CD4-positive, alpha-beta T cell treated with Interleukin-2 at 100 ng/mL for 4 hours (primary cell): ENCODE data around the gene MYCT1.
"Not testable (repeated sequence)": the region's sequence is repeated elsewhere in the genome, so short reads cannot be mapped to it uniquely, and the experiment has no call there.

ENCODE experiments used
- DNase-seq: peaks from one replicate; pipeline ENCODE4 v3.0.0-alpha.2; 2020; ENCODE audit warnings: low spot score

The MYCT1 gene, protein sequence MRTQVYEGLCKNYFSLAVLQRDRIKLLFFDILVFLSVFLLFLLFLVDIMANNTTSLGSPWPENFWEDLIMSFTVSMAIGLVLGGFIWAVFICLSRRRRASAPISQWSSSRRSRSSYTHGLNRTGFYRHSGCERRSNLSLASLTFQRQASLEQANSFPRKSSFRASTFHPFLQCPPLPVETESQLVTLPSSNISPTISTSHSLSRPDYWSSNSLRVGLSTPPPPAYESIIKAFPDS

DNA sequence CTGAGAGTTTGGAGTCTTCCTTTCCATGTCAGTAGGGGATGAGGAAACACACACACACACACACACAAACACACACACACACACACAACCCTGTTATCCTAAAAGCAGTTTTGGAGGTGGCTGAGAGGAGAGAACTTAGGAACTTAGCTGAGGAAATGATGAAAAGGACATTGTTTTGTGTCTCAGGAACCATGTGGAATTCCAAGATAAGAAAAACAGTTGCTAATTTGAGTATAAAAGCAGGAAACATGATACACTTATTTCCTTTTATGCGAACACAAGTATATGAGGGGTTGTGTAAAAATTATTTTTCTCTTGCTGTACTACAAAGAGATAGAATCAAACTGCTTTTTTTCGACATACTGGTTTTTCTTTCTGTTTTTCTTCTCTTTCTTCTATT, at the start of gene MYCT1:
MYCT1 (plus strand) TSS at position 264 of the 400 bp plus-strand sequence; CDS start at position 270, 6 bp downstream.
- no peak for DNase-seq

DNA sequence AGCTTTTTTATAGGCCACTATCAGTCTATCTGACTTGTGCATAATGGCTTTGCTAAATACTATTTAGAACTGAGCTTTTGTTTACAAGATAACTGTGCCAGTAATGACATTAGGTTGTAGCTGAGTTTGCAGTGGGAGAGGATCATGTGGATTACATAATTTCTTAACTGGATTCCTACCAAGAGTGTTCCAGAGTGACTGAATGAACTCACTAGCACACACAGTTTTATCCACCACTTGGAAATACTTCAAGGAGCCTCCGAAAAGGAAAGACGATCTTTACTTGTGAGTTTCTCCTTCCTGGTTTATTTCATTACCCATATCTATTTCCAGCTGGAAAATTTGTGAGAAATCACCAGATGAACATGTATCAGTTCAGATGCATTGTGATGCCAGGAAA, 49.6 kb upstream of the MYCT1 start:
- no peak for DNase-seq

DNA sequence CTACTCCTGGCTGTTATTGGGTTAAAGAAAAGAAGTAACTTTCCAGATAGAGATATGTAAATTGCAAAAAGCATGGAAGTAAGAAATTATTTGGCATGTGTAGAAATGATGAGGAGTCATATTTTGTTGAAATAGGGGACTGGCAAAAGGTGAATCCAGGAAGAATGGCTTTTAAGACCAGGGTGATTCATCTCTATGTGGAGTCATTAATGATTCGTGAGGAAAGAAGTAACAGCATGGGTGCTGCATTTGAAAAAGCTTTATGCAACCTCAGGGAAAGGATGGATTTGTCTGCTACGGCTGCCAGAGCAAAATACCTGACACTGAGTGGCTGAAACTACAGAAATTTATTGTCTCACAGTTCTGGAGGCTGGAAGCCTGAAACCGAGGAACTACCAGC, 45.7 kb upstream of the MYCT1 start:
- no peak for DNase-seq

DNA sequence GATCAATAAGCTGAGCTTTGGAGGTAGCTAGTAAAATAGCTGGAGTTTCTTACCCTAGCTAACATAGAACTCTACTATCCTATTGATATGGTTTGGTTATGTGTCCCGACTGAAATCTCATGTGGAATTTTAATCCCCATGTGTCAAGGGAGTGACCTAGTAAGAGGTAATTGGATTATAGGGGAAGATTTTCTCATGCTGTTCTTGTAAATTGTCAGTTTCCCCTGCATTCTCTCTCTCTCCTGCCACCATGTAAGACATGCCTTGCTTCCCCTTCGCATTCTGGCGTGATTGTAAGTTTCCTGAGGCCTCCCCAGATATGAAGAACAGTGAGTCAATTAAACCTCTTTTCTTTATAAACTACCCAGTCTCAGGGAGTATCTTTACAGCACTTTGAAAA, 35.9 kb upstream of the MYCT1 start:
- no peak for DNase-seq

DNA sequence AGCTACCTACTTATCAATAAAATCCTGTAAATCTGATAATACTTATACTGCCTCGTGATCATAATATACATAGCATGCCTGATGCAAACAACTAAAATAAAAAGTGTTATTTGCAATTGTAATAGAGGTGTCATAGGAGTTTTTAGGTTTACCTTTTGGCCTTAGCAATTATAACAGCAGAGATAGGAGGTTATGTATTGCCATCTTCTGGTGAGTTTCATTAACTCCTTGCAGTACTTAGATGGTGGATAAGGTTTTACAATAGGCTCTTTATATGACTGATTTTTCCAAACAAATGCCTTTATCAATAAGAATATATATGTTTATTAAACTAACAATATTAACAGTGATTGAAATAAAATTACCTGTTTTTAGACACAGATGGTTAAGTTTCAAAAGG, 27.8 kb upstream of the MYCT1 start:
- DNase-seq: no peak

DNA sequence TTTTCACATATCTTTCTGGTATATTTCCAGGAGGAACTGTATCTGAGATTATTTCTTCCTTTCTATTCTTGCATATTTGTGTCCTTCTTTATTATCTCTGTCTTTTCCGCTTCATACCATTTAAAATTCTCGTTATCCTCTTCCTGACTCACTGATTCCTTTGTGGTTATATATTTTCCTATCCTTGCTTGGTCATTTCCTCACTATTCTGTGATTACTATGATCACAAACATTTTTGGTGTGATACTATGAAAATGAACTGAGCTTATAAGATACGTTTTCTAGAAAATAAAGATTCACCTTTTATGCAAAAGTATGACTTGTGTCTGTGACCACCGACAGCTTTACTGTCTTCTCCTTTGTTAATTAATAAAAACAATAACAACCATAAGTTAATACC, 26.5 kb upstream of the MYCT1 start:
- no peak for DNase-seq

DNA sequence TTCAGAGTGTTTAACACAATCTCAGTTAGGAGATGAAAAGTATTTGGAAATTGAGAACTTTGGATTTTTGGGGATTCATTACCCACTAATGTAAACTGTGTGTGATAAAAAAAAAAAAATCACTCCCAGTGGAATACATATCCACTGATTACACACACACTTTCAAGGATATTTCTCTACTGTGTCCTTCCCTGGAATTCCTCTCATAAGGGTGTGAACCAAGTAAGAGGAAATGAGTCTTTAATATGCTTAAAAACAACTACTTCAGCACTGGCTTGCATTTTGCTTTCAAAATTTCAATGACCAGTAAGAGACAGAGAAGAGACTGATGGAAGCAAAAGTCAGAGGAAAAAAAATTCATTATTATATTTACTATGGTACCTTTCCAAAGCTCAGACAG, 24.5 kb upstream of the MYCT1 start:
- DNase-seq: no peak

DNA sequence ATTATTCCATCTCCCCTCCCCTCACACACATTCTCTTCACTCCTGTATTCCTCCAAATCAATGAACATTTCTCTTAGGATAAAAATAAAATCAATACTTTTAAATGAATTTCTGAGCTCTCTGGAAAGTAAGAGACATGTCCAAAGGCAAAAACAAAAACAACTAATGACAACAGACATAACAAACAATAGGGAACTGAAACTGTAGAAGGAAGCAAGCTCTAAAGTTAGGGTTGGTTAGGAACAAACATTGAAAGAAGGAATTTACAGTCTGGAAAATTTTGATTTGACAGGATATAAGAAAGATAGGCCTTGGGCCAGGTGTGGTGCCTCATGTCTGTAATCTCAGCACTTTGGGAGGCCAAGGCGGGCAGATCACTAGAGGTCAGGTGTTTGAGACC, 17.5 kb upstream of the MYCT1 start:
- no peak for DNase-seq

DNA sequence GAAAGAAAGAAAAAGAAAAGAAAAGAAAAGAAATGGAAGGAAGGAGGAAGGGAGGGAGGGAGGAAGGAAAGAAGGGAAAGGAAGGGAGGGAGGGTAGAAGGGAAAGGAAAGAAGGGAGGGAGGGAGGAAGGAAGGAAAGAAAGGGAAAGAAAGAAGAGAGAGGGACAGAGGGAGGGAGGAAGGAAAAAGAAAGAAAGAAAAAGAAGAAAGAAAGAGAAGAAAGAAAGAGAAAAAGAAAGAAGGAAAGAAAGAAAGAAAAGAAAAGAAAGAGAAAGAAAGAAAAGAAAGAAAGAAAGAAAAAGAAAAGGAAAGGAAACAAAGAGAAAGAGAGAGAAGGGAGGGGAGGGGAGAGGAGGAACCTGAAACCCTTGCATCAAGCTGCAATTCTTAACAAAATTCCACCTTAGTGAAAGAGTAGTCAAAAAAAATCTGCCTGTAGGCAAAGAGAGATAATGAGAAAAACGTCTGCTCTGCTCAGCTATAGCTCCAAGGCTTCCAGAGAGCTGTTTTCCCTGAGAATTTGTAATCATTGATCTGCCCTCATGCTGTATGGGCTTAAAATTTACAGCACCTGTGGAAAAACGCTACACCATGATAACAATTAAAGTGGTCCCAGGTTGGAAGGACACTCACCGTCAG, 16.7 kb upstream of the MYCT1 start:
- DNase-seq: no peak

DNA sequence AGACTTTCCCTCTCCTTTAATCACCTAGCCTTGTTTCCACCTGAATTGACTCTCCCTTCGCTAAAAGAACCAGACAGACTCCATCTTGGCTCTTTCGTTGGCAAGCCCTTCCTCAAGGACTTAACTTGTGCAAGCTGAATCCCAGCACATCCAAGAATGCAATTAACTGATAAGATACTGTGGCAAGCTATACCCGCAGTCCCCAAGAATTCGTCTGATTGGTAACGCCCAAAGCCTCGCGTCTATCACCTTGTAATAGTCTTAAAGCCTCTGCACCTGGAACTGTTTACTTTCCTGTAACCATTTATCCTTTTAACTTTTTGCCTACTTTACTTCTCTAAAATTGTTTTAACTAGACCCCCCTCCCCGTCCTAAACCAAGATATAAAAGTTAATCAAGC, 15.6 kb upstream of the MYCT1 start:
- DNase-seq: no peak

DNA sequence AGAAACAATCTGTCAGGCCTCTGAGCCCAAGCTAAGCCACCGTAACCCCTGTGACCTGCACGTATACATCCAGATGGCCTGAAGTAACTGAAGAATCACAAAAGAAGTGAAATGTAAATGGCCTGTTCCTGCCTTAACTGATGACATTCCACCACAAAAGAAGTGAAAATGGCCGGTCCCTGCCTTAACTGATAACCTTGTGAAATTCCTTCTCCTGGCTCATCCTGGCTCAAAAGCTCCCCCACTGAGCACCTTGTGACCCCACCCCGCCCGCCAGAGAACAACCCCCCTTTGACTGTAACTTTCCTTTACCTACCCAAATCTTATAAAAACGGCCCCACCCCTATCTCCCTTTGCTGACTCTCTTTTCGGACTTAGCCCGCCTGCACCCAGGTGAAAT, 14.8 kb upstream of the MYCT1 start:
- DNase-seq: not testable (repeated sequence)

DNA sequence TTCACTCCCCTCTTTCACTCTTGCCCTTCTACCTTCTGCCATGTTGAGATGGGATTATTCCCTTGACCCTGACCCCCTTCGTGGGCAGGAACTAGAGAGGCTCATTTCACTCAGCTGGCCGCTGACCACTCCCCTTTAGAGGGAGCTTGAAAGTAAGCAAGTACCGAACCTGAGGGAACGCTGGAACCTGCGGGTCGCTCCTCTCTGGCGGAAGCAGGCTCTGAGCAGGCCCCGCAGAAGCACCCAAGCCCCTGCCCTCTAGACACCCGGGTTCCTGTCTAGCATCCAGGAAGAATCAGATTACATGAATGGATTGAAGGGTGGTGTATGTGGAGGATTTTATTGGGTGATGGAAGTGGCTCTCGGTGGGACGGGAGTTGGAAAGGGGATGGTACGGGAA, 11.9 kb upstream of the MYCT1 start:
- DNase-seq: no peak

DNA sequence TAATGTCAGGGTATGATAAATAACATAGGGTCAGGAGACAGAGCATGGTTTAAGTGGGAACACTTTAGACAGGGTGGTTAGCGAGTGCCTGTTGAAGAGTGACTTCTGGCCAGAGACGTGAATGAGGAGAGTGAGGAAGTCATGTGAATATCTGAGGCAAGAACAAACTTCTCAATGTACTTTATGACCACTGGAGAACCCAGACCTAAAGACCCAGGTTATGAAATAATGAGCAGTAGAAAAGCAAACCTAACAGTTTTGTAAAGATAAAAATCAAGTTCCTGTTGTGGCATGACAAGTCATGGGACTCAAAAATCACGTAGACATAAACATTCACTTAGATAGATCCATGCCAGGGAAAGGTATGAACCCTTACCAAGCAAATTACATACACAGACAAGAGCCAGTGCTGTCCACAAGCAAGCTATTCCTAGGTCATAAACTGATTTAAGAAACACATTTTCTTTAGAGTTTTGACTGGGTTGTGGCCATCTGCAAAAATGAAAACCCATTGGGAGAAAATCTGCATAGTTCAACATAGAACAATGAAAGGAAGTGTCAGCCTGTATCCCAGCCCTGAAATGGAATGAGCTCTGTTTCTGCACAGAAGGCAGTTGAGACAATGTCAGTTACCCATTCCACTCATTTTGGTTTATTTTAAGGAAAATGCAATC, 2.2 kb upstream of the MYCT1 start:
- DNase-seq: no peak

DNA sequence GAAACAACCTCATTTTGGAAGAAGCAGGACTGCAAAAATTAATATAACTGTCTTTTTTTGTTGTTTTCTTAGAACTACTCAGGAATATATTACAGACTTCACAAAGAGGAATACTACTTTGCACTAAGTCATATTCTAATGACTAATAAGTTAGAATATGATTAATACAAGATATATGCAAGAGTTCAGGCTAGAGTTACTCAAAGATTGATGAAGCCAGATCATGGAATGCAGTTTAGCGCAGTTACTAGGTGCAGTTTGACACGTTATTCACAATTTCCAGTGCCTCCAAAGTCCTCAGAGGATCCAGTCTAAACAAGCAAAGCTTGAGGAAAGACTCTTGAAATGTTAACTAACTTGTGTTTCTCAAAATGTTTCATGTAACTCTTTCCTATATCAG, 1.2 kb upstream of the MYCT1 start:
- no peak for DNase-seq

DNA sequence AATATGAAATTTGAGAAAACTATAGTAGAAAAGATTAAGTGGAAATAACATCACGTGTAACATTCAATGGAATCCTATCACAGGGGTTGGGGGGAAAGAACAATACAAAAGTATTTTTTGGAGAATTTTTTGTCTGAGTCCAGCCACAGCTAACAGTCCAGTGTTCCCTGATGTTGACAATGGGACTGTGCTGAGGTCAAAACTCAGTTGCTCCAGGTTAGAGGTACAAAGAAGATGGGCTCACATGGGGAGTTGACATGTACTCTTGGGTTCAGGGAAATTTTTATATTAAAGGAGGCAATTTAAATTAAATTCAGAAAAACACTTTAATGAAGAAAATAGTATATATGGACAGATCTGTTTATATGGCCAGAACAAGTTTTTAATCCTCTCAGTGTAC, 995 bp downstream of the MYCT1 start:
- DNase-seq: no peak

DNA sequence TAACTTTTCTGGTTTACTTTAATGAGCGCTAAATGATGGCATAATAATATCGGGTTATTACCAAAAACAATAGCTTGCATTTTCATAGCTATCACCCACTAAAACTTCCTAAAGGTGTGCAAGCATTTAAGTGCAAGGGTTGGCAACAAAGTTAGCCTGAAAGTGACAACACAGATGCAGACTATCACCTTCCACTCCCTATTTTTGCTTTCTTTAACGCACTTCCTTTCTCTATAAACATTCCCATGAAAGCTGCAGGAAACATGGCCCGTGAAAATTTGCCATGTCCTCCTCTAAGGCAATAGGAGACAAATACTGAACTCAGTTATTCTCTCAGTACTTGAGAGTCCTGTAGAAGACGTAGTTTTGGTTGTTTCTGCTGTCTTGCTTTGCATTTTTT, 2.7 kb downstream of the MYCT1 start:
- DNase-seq: no peak

DNA sequence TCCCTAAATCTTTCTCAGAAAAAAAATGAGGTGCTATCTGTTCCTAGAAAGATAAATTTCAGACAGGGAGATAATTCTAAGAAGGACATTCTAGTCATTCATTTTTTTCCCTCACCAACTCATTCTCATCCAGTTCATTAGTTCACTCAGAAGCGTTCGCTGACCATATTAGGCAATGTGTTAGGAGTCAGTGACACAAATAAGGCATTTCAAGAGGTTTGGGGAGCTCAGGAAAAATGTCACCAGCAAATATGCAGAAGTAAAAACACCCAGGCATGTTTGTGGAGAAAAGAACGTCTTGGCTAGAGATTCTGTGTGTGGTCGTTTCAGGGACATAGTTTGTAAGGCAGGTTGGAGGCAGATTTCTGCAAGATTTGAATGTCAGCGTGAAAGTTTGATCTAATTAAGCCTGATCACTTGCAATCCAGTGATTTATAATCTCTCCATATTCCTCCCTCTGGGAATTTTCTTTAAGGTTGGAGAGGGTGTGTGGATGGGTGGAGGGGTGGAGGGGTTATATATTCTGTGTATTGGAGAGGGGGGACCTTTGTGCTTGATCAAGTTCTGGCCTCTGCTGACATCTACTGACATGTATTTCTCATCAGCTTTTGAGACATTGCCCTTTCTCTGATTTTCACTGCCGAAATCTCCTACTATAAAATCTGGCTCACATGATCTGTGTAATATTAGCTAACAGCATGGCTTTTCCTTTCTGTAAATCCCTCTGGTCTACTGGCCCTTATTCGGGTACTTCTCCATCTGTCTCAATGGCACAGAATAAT, 3.6 kb downstream of the MYCT1 start:
- DNase-seq: no peak

DNA sequence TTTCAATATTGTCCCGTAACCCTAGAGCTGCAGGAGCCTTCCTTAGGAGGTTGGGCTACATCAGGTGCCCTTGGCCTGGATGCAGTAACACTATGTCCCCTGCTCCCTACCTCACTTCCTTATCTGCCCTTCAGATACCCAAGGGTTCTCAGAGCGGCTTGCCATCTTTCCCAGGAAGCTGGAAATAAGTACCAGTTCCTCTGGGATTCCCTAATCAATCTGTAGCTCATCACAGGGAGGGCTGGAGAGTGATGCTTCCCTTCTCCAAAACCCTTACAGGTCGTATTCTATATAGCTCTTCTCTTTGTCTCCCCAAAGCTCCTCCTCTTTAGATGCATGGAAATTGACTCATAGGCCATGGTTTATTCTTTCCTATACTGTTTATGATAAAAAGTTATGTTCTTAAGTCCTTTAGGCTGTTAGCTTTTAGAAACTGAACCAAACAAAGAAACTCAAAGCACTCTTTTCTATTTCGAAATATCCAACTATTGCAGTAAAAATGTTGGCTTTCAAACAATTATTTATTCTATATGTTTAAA, 4.2 kb downstream of the MYCT1 start:
- no peak for DNase-seq

DNA sequence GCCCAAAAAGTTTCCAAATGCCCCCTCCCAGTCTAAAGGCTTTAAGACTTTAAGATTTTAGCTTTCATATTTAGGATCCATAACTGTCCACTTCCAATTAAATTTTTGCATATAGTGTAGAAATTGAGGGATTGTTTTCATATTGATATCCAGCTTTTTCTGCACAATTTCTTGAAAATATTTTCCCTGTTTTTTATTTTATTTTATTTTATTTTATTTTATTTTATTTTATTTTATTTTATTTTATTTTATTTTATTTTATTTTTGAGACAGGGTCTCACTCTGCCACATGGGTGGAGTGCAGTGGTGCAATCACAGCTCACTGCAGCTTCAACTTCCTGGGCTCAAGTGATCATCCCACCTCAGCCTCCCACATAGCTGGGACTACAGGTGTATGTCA, 6.1 kb downstream of the MYCT1 start:
- not testable (repeated sequence) for DNase-seq

DNA sequence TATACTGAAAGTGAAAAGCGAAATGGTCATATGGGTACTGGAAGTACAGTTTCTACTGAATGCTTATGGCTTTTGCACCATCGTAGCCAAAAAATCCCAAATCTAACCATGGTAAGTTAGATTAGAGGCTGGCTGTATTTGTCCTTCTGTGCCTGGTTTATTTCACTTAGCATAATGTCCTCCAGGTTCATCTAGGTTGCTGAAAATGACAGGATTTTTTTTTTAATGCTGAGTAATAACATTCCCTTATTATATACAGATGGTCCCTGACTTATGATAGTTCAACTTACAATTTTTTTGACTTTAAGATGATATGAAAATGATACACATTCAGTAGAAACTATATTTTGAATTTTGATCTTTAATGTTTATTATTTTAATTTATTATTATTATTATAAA, 7.6 kb downstream of the MYCT1 start:
- DNase-seq: no peak

DNA sequence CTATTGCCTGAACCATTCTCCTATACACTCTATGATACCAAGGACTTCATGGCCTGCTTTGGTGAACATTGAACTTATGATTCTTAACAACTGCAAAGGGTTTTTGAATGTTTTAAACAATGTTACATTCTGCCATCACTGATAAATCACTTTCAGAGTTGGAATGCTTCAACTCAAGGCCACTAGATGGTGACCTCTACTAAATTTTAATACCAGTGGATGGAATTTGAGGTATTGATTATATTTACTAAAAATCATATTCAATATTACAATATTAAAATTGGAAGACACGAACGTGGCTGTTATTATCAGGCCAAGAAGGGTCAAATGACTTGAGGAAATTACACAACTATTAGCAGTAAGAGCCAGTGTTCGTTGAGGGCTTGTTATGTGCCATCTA, 18.6 kb downstream of the MYCT1 start:
- no peak for DNase-seq

DNA sequence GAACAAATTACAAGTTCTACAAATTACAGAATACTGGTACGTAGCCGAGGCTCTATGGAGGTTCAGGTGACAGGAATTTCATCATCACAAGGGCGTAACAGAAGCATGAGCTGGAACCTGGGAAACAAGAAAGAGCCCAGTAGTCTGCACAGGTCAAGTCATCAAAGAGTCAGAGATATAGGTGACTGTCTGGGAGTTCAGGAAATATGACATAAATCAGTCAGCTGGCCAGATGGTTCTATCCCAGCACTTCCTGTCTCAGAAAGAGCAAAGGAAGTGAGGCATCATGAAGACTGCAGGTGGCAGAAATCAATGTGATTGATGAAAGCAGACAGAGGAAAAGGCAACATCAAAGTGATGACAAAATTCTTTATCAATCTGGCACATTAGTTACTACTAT, 23.3 kb downstream of the MYCT1 start:
- DNase-seq: no peak

DNA sequence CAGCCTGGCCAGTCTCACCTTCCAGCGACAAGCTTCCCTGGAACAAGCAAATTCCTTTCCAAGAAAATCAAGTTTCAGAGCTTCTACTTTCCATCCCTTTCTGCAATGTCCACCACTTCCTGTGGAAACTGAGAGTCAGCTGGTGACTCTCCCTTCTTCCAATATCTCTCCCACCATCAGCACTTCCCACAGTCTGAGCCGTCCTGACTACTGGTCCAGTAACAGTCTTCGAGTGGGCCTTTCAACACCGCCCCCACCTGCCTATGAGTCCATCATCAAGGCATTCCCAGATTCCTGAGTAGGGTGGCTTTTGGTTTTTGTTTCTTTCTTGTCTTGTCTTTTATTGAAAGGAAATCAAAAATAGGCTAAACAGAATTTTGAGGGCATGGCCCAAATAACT, 24.3 kb downstream of the MYCT1 start:
- no peak for DNase-seq
